Ramos (cell line): ENCODE data around the gene IP6K1.
"Not testable (repeated sequence)": the region's sequence is repeated elsewhere in the genome, so short reads cannot be mapped to it uniquely, and the experiment has no call there.

Source experiments
- in situ Hi-C: fragments of 300-500 bp; cut with MboI; formaldehyde crosslinking; loops from one replicate; pipeline ENCODE4 v1.14.3; 2022; ENCODE audit warnings: low sequenced_read_pairs; ENCODE audit not compliant: unreplicated experiment

IP6K1 gene

GRCh38 chr3:49794926-49795905 is 8.9 kb upstream of the IP6K1 start:
- in situ Hi-C loops = no loop called here

DNA sequence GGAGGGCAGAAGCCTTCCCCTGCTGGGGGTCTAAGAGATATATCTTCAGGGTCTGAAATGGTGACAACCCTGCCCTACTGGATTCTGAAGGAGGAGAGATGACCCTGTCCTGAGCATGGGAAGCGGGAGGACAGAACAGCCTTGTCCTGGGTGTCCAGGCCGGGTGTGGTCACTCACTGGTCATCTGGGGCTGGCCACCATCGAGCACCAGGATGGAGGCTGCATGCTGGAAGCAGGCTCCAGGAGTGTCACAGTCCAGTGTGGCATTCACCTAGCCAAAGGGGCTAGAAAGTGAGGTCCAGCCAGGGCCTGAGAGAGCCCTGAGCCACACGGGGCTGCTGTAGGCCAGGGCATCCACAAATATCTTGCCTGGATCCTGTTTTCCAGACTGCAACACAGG is 8.1 kb upstream of the IP6K1 start:
- in situ Hi-C loops = no loop called here

DNA sequence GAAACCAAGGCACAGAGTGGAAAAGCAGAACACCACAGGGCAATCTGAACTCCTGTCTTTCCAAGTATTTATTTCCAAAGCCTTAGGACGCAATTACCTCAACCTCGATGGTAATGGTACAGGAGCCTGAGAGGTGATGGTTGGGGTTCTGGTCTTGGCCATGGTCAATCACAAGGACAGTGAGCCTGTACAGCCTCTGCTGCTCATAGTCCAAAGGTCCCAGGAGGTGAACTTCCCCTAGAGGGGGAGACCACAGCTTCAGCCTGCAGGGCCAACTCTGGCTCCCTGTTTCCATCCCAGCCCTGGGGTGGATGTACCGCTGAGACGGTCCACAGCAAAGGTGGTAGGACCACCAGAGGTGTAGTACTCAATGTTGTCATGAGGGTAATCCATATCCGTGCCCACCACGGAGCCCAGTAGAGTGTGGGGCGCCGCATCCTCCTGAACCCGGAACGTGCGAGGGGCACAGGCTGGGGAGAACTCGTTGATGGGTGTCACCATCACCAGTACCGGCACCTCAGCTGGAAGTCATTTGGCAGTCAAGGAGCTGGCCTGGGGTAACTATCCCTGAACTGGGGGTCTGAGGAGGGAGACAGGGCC is 7.2 kb upstream of the IP6K1 start:
- in situ Hi-C loops = no loop called here

DNA sequence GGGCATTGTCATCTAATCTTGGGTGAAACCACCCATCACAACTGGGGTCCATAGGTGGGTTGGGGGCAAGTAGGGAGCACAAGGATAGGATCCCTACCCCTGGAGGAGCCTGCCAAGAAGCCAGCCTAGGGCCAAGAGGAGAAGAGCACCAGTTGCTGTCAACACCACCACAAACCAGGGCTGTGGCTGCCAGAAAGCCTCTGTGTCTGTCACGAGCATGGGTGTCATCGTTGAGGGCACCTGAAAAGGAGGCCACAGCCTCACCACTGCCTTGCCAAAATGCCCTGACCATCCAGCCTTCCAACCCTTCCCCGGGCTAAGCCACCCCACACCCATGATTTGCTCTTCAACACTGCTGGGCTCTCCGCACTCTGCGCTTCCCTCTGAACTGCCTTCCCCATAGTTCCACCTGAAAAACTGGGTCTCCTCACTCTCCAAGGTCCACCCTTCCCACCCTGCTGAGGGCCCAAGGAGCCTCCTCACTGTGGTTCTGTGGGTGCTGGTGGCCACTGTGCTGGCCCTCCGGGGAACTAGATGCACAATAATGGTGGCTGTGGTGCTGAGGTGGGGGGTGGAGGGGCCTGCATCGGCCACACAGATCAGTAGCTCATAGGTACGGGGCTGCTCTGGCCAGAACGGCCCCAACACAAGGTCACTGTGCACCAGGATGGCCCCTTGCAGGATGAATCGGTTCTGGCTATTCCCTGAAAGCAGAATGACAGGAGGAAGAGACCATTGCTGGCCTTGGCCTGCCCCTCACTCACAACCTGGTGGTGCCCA is 6.2 kb upstream of the IP6K1 start:
- in situ Hi-C loops = no loop called here

GRCh38 chr3:49791571-49791970 is 5.2 kb upstream of the IP6K1 start:
- in situ Hi-C loops = no loop called here

DNA sequence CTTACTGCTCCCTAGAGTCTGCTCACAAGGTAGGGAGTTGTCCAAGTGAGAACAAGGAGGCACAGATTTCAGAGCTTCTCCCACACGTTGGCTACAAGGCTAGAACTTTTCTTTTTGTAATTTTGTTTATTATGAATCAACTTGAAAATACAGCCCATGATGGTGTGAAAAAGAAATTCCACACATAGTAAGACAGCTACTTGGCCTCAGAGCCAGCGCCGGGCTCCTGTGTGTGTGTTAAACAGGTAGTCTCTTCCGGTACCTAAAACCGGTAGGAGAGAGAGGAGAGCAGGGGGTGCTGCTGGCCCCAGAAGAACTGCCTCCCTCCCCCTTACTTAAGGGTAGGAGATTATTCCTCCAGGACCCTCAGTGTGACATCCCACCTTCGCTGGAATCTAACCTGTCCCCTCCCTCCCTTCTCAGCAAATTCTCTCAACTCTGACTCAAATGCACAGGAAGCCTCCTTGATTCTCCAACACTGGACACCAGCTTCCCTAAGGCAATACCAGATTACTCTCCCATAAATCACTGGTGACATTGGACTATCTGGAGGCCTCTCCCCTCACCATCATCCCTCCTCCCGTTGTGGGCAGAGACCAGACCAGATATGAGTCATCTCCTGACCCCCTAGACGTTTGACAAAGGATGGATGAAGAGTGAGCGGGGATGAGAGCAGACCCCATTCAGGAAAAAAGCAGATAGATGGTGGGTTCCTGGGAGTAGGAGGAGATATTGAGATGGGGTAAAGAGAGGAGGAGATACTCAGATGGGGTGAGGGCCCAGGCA is 4.5 kb upstream of the IP6K1 start:
- in situ Hi-C loops = no loop called here

- in situ Hi-C loops = no loop called here
Measured at GRCh38 chr3:49788056-49788455, 1.7 kb upstream of the IP6K1 start.

DNA sequence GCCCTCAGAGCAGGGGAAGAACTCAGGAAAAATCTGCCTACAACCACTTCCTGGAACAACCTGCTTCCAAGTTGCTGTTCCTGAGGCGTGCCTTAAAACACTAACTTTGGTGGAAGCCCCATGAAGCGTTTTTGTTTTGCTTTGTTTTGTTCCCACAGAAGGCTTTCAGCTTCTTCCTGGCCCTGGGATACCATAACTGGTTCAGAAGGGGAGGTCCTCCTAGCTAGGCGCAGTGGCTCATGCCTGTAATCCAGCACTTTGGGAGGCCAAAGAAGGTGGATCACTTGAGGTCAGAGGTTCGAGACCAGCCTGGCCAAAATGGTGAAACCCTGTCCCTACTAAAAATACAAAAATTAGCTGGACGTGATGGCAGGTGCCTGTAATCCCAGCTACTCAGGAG is 1.2 kb upstream of the IP6K1 start:
- in situ Hi-C loops = no loop called here

- in situ Hi-C loops = no loop called here
Measured at GRCh38 chr3:49787182-49787464, 781 bp upstream of the IP6K1 start.

- in situ Hi-C loops = no loop called here
Measured at GRCh38 chr3:49785565-49786356, 581 bp downstream of the IP6K1 start.

DNA sequence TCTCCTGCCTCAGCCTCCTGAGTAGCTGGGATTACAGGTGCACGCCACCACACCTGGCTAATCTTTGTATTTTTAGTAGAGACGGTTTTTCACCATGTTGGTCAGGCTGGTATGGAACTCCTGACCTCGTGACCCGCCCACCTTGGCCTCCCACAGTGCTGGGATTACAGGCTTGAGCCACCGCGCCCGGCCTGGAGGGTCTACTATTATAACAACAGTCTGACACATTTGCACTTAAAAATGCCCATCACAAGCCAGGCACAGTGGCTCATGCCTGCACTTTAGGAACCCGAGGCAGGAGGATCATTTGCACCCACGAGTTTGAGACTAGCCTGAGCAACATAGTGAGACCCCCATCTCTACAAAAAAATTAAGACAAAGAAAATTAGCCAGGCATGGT is 4.1 kb downstream of the IP6K1 start:
- in situ Hi-C loops = not testable (repeated sequence)

DNA sequence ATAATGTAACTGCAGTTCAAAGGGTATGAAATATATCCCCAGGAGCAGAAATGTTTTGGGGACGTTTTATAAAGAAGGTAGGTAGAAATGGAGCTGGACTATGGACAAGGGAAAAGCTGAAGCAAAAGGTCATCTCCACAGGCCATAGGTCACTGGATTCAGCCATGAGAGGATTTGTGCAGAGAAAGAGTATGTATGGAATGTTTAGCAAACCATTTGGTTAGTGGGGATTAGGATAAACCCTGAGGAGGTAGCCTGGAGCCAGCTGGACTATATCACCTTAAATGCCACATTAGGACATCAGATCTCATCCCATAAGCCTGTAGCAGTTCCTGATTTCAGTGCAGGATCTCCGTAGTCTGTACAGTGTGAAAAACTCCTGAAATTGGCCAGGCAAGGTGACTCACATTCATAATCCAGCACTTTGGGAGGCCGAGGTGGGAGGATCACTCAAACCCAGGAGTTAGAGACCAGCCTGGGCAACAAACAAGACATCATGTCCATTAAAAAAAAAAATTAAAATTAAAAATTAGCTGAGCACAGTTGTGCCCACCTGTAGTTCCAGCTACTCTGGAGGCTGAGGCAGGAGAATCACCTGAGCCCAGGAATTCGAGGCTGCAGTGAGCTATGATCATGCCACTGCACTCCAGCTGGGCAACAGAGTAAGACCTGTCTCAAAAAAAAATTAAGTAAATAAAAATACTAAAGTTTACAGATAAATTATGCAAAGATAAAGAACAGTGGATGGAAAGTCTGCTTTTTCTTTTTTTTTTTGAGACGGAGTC is 4.7 kb downstream of the IP6K1 start:
- in situ Hi-C loops = no loop called here

- in situ Hi-C loops = not testable (repeated sequence)
Measured at GRCh38 chr3:49780975-49781365, 5.4 kb downstream of the IP6K1 start.

DNA sequence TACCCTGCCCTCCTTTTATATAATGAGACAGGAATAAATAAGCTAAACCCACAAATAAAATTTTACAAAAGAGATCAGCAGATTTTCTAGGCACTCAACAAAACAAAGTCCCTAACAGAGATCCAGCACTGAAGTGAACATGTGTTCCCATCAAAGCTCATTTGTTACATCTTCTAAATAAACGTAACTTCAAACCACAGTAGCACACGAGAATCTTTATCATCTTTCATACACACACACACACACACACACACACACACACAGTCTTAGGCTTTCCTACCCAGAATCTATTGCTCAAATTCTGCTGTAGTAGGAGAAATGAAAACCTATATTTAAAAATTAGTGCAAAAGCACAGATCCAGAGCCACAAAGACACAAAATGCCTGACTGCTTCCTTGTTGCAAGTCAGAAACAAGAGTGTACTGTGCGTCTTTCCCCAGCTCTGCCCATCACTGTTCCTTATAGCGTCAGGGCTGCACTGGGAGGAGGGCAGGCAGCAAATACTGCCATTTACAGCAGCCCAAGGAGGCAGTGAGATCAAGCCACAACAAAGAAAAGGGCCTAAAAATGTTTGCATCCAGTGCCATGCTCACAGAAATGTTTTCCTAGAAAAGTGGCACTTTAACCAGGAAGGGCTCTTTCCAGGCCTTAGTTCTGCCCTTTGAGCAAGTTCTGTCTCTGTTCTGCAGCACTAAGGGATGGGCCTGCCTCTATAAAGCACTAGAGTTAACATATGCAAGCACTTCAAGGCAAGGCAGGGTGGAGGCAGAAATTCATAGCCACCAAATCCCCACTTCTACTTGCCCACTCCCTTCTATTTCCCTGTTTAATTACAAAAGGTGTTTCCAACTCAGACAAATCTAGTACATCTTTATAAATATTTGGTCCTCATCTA is 6.0 kb downstream of the IP6K1 start:
- in situ Hi-C loops = no loop called here

- in situ Hi-C loops = no loop called here
Measured at GRCh38 chr3:49779358-49780079, 6.8 kb downstream of the IP6K1 start.

DNA sequence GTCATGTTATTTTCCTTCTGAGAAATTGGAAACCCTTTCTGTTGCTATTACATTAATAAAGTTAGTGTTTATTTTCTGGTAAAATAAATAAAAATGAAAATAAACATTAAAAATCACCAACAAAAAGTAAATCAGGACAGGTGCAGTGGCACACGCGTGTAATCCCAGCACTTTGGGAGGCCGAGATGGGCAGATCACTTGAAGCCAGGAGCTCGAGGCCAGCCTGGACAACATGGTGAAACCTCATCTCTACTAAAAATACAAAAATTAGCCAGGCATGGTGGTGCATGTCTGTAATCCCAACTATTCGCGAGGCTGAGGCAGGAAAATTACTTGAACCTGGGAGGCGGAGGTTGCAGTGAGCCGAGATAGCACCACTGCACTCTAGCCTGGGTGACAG is 10.2 kb downstream of the IP6K1 start:
- in situ Hi-C loops = not testable (repeated sequence)

DNA sequence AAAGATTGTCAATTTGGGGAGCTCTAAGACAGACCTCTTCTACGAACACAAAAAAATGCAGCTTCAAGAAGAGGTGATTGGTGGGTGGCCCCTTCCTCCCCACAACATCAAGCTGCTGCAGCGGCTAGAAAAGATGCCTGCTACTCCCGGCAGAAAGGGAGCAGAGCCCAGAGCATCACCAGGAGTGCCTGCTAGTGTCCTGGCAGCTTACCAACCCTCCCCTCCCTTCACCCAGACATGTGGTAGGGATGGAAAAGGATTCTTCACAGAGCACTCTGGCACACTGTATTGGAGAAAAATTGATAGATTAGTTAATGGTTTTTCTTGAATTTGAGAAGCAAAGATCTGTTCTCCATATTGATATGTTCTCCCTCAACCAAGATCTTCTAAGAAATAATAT is 10.8 kb downstream of the IP6K1 start:
- in situ Hi-C loops = no loop called here
